ENCODE results near the gene SMAP1. TPM values are rescaled to one million over a fixed set of nuclear protein-coding genes. Genes with fewer than 3 reads are reported as not detected.

The SMAP1 gene
- total and polyA plus RNA-seq, 2 experiments from 2014 or later: 31.1 to 34.6 TPM

GRCh38 chr6:70779934-70780333 is 112.3 kb downstream of the SMAP1 start:
- Mint-ChIP-seq H3K4me3 (no peak overlapping the region), H3K9me3 (peaks cover 25% of the 10 kb centered on the region), H3K27me3 (ENCODE audit: insufficient read depth, low read depth, poor library complexity) (no peaks in the 10 kb centered on the region), H3K36me3 (ENCODE audit: low read depth) (peaks cover 38% of the 10 kb centered on the region), H3K4me1 (no peaks in the 10 kb centered on the region), H3K27ac (no peak overlapping the region)
- no peaks in the 10 kb centered on the region for H3F3A ChIP-seq (replicated peaks; ENCODE audit: low read depth)
- H3K36me3 ChIP-seq (ENCODE audit: insufficient read depth): no peaks in the 10 kb centered on the region
- H3K4me1 ChIP-seq (ENCODE audit: insufficient read depth): no peaks in the 10 kb centered on the region
- no peaks in the 10 kb centered on the region for H4K20me1 ChIP-seq (replicated peaks; ENCODE audit: insufficient read depth)
- ATAC-seq: no peak
- DNase-seq (ENCODE audit: low spot score): no peak
- no peak overlapping the region for H3K4me2 ChIP-seq
- no peak overlapping the region for H3K27ac ChIP-seq (ENCODE audit: low read depth)
- H3K79me2 ChIP-seq (replicated peaks; ENCODE audit: insufficient read depth): no peaks in the 10 kb centered on the region
- no peak overlapping the region for H3K4me3 ChIP-seq
- H2AFZ ChIP-seq: no peak overlapping the region
- H3K9me2 ChIP-seq (ENCODE audit: insufficient read depth): no peaks in the 10 kb centered on the region
- H3K27me3 ChIP-seq (ENCODE audit: insufficient read depth): no peaks in the 10 kb centered on the region
- TF ChIP-seq ETS1 (IDR thresholded peaks at IDR 0.05) (no peak), STAT1 (IDR thresholded peaks at IDR 0.05; ENCODE audit: unreplicated experiment) (no peak), EZH2 (IDR thresholded peaks at IDR 0.05; ENCODE audit: low read depth, unreplicated experiment) (no peak), CREB1 (CRISPR knock-in tag; IDR thresholded peaks at IDR 0.05; ENCODE audit: low read depth) (no peak), POLR2AphosphoS5 (IDR thresholded peaks at IDR 0.05; ENCODE audit: low read depth) (no peak), ZNF331 (CRISPR knock-in tag; IDR thresholded peaks at IDR 0.05; ENCODE audit: low read depth) (no peak), CTCF (conservative IDR thresholded peaks at IDR 0.05; ENCODE audit: low read depth in 2 of 2) (no peak), EZH2phosphoT487 (IDR thresholded peaks at IDR 0.05; ENCODE audit: unreplicated experiment) (no peak), ZNF462 (CRISPR knock-in tag; IDR thresholded peaks at IDR 0.05) (no peak), JUNB (IDR thresholded peaks at IDR 0.05; ENCODE audit: unreplicated experiment) (no peak), NANOG (IDR thresholded peaks at IDR 0.05; ENCODE audit: borderline replicate concordance) (no peak), ZNF114 (CRISPR knock-in tag; IDR thresholded peaks at IDR 0.05) (no peak), REST (IDR thresholded peaks at IDR 0.05; ENCODE audit: unreplicated experiment) (no peak)
